Peyer's patch (tissue), 4 donors: Measurements from ENCODE around the gene PGAM4.
"Not testable (repeated sequence)": the region's sequence is repeated elsewhere in the genome, so short reads cannot be mapped to it uniquely, and the experiment has no call there.

Source experiments
- CTCF ChIP-seq, 6 experiments: fragments of 450-650 bp in 4 of 6; fragments of 200-600 bp in 2 of 6; sonication (generic) in 1 of 6; IDR thresholded peaks; one replicate each; pipeline ENCODE4 v1.5.1; 2017 to 2019; ENCODE audit warnings: antibody characterized with exemption in 6 of 6, mild to moderate bottlenecking in 3 of 6, moderate library complexity in 1 of 6
- POLR2A ChIP-seq, 2 donors: fragments of 450-650 bp; IDR thresholded peaks; one replicate each; pipeline ENCODE4 v1.5.1; 2017; ENCODE audit warnings: antibody characterized with exemption in 2 of 2, mild to moderate bottlenecking in 2 of 2, moderate library complexity in 2 of 2

GRCh38 chrX:77919370-77919769 is 50.1 kb downstream of the PGAM4 start:
- not testable (repeated sequence) for TF ChIP-seq CTCF, POLR2A (IDR thresholded peaks at IDR 0.05)
